RWPE1 (cell line): ENCODE results near the gene CFLAR.

Source experiments
- CTCF ChIA-PET: fragments of 350-600 bp; sonication (Branson Sonifier 250); formaldehyde crosslinking; extraction: SDS; loops from one replicate; lab custom pipeline; 2021; lab: Yijun Ruan, JAX
- POLR2A ChIA-PET: fragments of 400-600 bp; formaldehyde crosslinking; extraction: SDS; loops from one replicate; lab custom pipeline; 2020; ENCODE audit warnings: antibody characterized with exemption; ENCODE audit not compliant: low non-redundant PET; lab: Yijun Ruan, JAX
- DNase-seq: peaks from one replicate; pipeline ENCODE4 v3.0.0; 2012; ENCODE audit warnings: low spot score
- H3K27ac ChIP-seq: fragments of 450-650 bp; 2 replicates; pipeline ENCODE4 v1.5.1; 2017
- CTCF ChIP-seq: fragments of 450-650 bp; conservative IDR thresholded peaks from 2 replicates; pipeline ENCODE4 v1.5.1; 2017; ENCODE audit warnings: low read depth, mild to moderate bottlenecking

Gene CFLAR

DNA sequence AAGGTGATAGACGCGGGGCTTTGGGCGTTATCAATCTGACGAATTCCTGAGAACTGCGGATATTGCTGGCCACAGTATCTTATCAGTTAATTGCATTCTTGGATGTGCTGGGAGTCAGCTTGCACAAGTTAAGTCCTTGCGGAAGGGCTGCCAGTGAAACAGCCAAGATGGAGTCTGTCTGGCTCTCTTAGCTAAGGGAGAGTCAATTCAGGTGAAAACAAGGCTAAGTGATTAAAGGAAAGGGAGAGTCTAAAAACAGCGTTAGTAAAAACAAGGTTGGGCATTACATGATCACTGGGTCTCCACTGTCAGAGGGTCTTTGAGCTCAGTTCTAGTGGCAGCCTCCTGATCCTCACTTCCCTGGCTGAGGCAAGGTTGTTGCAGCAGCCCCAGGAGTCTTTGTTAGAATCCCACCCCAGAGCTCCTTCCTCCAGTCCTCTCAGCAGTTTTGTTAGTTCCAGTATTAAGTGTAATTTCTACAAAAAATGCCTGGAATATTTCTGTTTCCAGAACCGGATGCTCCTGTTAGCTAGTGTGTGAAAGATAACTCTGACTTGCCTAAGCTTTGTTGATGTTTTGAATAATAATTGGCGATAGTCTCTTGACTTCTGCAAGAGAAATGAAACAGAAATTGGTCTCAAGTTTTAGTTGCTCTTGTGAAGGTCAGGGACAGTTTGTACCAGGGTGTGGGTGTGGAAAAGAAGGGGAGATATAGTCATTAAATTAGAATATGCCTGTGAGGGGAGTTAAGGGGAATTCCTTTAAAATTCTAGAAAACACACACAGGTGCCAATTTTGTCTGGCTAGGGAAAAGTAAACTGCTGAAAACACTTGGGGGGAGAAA lies 10.6 kb downstream of the CFLAR start:
- TF ChIP-seq CTCF: no peak
- POLR2A ChIA-PET: no interaction called here
- H3K27ac ChIP-seq: peak overlapping the region; percentile 42; the same call in 1 of the 2 replicates
- DNase-seq: no peak
- CTCF ChIA-PET: no interaction called here

DNA sequence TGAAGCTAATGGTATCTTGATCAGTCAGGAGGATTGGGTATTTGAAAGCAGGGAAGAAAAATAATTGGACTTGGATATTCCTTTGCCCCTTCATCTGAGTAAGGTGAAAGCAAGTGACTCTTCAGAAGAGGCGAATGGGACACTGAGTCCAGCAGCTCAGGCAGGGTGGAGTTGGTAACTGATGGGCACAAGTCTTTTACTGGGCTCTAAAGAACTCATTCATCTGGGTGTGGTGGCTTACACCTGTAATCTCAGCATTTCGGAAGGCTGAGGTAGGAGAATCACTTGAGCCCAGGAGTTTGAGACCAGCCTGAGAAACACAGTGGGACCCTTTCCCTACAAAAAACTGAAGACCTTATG lies 11.2 kb downstream of the CFLAR start:
- TF ChIP-seq CTCF: no peak
- H3K27ac ChIP-seq: no peak overlapping the region
- POLR2A ChIA-PET: no interaction called here

GRCh38 chr2:201127570-201127969 lies 11.6 kb downstream of the CFLAR start:
- DNase-seq: no peak
- no peak for TF ChIP-seq CTCF
- CTCF ChIA-PET: no interaction called here
- POLR2A ChIA-PET: no interaction called here
- no peak overlapping the region for H3K27ac ChIP-seq

More for the DNA sequence above, 11.2 kb downstream of the CFLAR start:
- no peak for DNase-seq
- CTCF ChIA-PET: no interaction called here

DNA sequence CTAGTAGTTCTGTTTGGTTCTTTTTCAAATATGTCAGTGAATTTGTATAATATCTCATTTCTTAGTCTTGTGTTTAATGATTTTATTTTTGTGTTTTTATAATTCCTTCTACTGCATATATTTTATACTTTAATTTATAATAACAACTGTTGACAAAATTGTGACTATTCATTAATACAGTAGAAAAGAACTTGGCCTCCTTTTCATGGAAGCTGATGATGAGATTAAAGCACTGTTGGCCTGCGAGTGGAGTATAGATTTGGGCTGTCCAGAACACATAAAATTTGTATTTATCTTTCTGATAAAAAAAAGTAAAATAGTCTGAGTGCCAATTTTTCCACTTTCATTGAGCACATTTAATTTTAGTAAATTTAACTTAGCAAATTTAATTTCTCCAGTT lies 12.1 kb downstream of the CFLAR start:
- POLR2A ChIA-PET: no interaction called here
- H3K27ac ChIP-seq: no peak overlapping the region
- no peak for DNase-seq
- no peak for TF ChIP-seq CTCF
- CTCF ChIA-PET: no interaction called here

DNA sequence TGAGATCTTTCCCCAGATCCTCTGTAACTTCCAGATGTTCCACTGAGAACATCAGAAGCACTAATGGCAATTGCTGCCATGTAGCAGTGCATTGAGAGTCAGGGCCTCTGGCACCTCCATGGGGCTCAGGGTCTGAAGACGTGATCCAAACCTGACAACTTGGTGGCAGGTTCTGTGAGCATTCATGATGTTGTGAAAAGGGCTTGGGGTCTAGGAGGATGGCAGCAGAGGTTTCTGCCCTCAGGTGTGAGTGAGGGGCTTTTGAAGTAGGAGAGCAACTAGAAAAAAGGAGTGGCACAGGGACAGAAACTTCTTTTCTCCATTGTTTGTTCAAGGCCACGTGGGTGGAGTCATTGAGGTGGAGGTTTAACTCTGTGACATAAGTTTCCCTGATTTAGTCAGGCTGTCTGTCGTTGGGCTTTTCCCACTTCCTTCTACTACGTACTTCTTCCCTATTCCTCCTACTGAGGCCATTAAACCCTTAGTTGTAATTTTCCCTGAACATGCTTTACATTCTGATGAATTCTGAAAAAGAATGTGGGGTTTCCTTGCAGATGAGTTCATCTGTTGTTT lies 13.1 kb downstream of the CFLAR start:
- TF ChIP-seq CTCF: no peak
- no peak overlapping the region for H3K27ac ChIP-seq
- ChIA-PET POLR2A (no interaction called here), CTCF (interaction anchor here (0.7 kb wide), 1 partner anchor 352 kb away, joined by 3 read pairs; no protein-coding TSS in a partner anchor)
- no peak for DNase-seq

DNA sequence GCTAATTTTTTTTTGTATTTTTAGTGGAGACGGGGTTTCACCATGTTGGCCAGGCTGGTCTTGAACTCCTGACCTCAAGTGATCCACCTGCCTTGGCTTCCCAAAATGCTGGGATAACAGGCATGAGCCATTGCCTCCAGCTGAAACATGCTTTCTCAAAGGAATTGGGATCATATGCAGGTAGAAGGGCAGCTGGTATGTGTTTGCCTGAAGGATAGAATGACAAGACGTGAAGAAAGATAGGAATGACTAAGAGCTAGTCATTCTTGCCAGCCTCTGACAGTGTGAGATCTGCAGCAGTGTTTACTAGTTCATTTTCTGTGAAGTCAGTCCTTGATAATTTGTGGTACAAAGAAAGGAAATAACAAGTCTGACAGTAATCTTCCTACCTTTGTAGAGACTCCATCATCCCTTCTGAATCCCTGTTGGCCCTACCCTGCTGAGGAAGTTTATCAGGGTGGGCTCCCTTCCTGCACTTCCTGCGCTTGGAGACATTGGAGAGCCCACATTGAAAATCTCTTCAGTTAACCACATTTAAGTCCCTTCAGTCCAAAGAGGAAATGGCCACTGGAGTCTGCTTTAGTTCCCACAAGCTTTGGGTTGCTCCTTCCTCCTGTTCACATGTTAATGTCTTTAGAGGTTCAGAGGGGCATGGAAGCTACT lies 14.7 kb downstream of the CFLAR start:
- POLR2A ChIA-PET: no interaction called here
- H3K27ac ChIP-seq: peak overlapping the region; percentile 33; the same call in 1 of the 2 replicates
- DNase-seq: peak; percentile 62
- CTCF ChIA-PET: interaction anchor here (0.6 kb wide), 1 partner anchor 26 kb away, joined by 4 read pairs; no protein-coding TSS in a partner anchor
- no peak for TF ChIP-seq CTCF
